Endodermal cell (in vitro differentiated cells): Measurements from ENCODE around the gene OR56B4. TPM values are rescaled to one million over a fixed set of nuclear protein-coding genes. Genes with fewer than 3 reads are reported as not detected.
"Not testable (repeated sequence)": the region's sequence is repeated elsewhere in the genome, so short reads cannot be mapped to it uniquely, and the experiment has no call there.

Source experiments
- DNase-seq: peaks from one replicate; pipeline ENCODE4 v3.0.0-alpha.2; 2017
- H3K27ac ChIP-seq: 2 replicates; pipeline ENCODE4 v1.5.1; 2013; ENCODE audit warnings: mild to moderate bottlenecking, low read depth, low read length, moderate library complexity
- H3K27me3 ChIP-seq: 2 replicates; pipeline ENCODE4 v1.6.1; 2013; ENCODE audit warnings: mild to moderate bottlenecking, low read length, moderate library complexity; ENCODE audit not compliant: insufficient read depth, control insufficient read depth, poor library complexity, severe bottlenecking
- H3K36me3 ChIP-seq: 2 replicates; pipeline ENCODE4 v1.7.0; 2013; ENCODE audit warnings: mild to moderate bottlenecking, low read length, moderate library complexity; ENCODE audit not compliant: control insufficient read depth, insufficient read depth
- H3K4me1 ChIP-seq: one replicate; pipeline ENCODE4 v1.7.0; 2013; ENCODE audit warnings: low read length; ENCODE audit not compliant: control insufficient read depth, insufficient read depth
- H3K4me3 ChIP-seq: 2 replicates; pipeline ENCODE4 v1.5.1; 2013; ENCODE audit warnings: mild to moderate bottlenecking, low read length, moderate library complexity
- H3K9ac ChIP-seq: 2 replicates; pipeline ENCODE4 v1.6.1; 2013; ENCODE audit warnings: mild to moderate bottlenecking, low read length, moderate library complexity; ENCODE audit not compliant: poor library complexity, severe bottlenecking; ENCODE audit errors: extremely low read depth
- H3K9me3 ChIP-seq: 2 replicates; pipeline ENCODE4 v1.6.1; 2013; ENCODE audit warnings: mild to moderate bottlenecking, low read length, moderate library complexity; ENCODE audit not compliant: control insufficient read depth
- H3K27ac Mint-ChIP-seq: 2 replicates; pipeline ENCODE4 v1.8.0; 2020; ENCODE audit warnings: mixed read lengths
- H3K27me3 Mint-ChIP-seq: 2 replicates; pipeline ENCODE4 v1.8.0; 2021; ENCODE audit warnings: mild to moderate bottlenecking, mixed read lengths; ENCODE audit not compliant: insufficient read depth
- H3K36me3 Mint-ChIP-seq: 2 replicates; pipeline ENCODE4 v1.8.0; 2020; ENCODE audit warnings: low read depth, mixed read lengths
- H3K4me1 Mint-ChIP-seq: 2 replicates; pipeline ENCODE4 v1.8.0; 2020; ENCODE audit warnings: mixed read lengths
- H3K4me3 Mint-ChIP-seq: 2 replicates; pipeline ENCODE4 v1.8.0; 2020; ENCODE audit warnings: mild to moderate bottlenecking, moderate library complexity, mixed read lengths
- H3K9me3 Mint-ChIP-seq: 2 replicates; pipeline ENCODE4 v1.8.0; 2020; ENCODE audit warnings: mild to moderate bottlenecking, mixed read lengths
- CTCF ChIP-seq: fragments of 200-600 bp; sonication (generic); conservative IDR thresholded peaks from 2 replicates; pipeline ENCODE4 v1.5.0; 2021; ENCODE audit warnings: antibody characterized with exemption, mild to moderate bottlenecking
- WGBS, 2 experiments: methylation state at CpG; one replicate each; pipeline versions ENCODE4 v1.1.5 to v1.1.7; 2013; ENCODE audit warnings: missing lambda C conversion rate in 2 of 2, mixed read lengths in 1 of 2; ENCODE audit not compliant: insufficient coverage in 1 of 2, insufficient read length in 1 of 2; 5-methylcytosine and 5-hydroxymethylcytosine counted together
- total RNA-seq, 2 donors: library from RNA; stranded (reverse); fragmentation: NEBNext Ultra II Directional in 1 of 2; extraction: Animal tissue kit (Norgen Biotek cat#: 25700) in 1 of 2; gene quantifications; 2 replicates in 1 of 2; 3 replicates in 1 of 2; pipeline ENCODE4 v1.2.1, GENCODE V29; 2021

Gene OR56B4
- total RNA-seq, 2 donors from 2014 or later: not detected

- H3K27ac ChIP-seq: no peak overlapping the region
- DNase-seq: no peak
- H3K27me3 ChIP-seq: no peaks in the 10 kb centered on the region
- no peaks in the 10 kb centered on the region for H3K4me1 ChIP-seq
- Mint-ChIP-seq H3K36me3 (no peaks in the 10 kb centered on the region), H3K4me3 (no peak overlapping the region), H3K4me1 (peaks cover 5% of the 10 kb centered on the region), H3K27ac (no peak overlapping the region), H3K9me3 (no peaks in the 10 kb centered on the region), H3K27me3 (no peaks in the 10 kb centered on the region)
- no peak for TF ChIP-seq CTCF
- no peaks in the 10 kb centered on the region for H3K9me3 ChIP-seq
- no peaks in the 10 kb centered on the region for H3K36me3 ChIP-seq
- H3K4me3 ChIP-seq: no peak overlapping the region
- WGBS, 2 experiments: no CpG with 5 or more reads among the region's 1 CpG
- no peak overlapping the region for H3K9ac ChIP-seq
These were observed 22.2 kb downstream of the OR56B4 start for GRCh38 chr11:6129635-6130034.

GRCh38 chr11:6132431-6132830, 24.9 kb downstream of the OR56B4 start:
- H3K27ac ChIP-seq: no peak overlapping the region
- no peak for TF ChIP-seq CTCF
- no peak overlapping the region for H3K4me3 Mint-ChIP-seq
- 93% methylated on average over 1 of the region's 1 CpG; no CpG with 5 or more reads in 1 of the 2 experiments for WGBS, 2 experiments
- H3K27ac Mint-ChIP-seq: no peak overlapping the region
- no peaks in the 10 kb centered on the region for H3K36me3 ChIP-seq
- H3K9me3 ChIP-seq: no peaks in the 10 kb centered on the region
- DNase-seq: no peak
- no peak overlapping the region for H3K9ac ChIP-seq
- H3K4me1 Mint-ChIP-seq: peaks cover 23% of the 10 kb centered on the region
- H3K36me3 Mint-ChIP-seq: no peaks in the 10 kb centered on the region
- H3K9me3 Mint-ChIP-seq: no peaks in the 10 kb centered on the region
- H3K4me1 ChIP-seq: no peaks in the 10 kb centered on the region
- H3K4me3 ChIP-seq: no peak overlapping the region
- no peaks in the 10 kb centered on the region for H3K27me3 Mint-ChIP-seq
- H3K27me3 ChIP-seq: no peaks in the 10 kb centered on the region

GRCh38 chr11:6135936-6136335, 28.5 kb downstream of the OR56B4 start:
- not testable (repeated sequence) for H3K27ac ChIP-seq, DNase-seq, H3K36me3 ChIP-seq, H3K27me3 Mint-ChIP-seq, H3K27ac Mint-ChIP-seq, H3K4me3 ChIP-seq, H3K27me3 ChIP-seq, H3K9ac ChIP-seq, H3K4me1 ChIP-seq, H3K9me3 Mint-ChIP-seq, H3K36me3 Mint-ChIP-seq, H3K4me3 Mint-ChIP-seq, H3K9me3 ChIP-seq
- 92% methylated on average over 2 of the region's 2 CpGs; no CpG with 5 or more reads in 1 of the 2 experiments for WGBS, 2 experiments
- peaks cover 27% of the 10 kb centered on the region for H3K4me1 Mint-ChIP-seq

- no peaks in the 10 kb centered on the region for H3K27me3 ChIP-seq
- H3K27me3 Mint-ChIP-seq: no peaks in the 10 kb centered on the region
- no peak overlapping the region for H3K27ac Mint-ChIP-seq
- H3K4me3 ChIP-seq: peak overlapping the region; percentile 65
- no peaks in the 10 kb centered on the region for H3K4me1 ChIP-seq
- no peak overlapping the region for H3K27ac ChIP-seq
- no peak overlapping the region for H3K4me3 Mint-ChIP-seq
- no peak for TF ChIP-seq CTCF
- H3K9me3 ChIP-seq: peaks cover 14% of the 10 kb centered on the region
- peaks cover 2% of the 10 kb centered on the region for H3K4me1 Mint-ChIP-seq
- peaks cover 25% of the 10 kb centered on the region for H3K9me3 Mint-ChIP-seq
- no peak overlapping the region for H3K9ac ChIP-seq
- H3K36me3 Mint-ChIP-seq: peaks cover 1% of the 10 kb centered on the region
- no peak for DNase-seq
- no peaks in the 10 kb centered on the region for H3K36me3 ChIP-seq
These were observed 35.5 kb downstream of the OR56B4 start for GRCh38 chr11:6142936-6143335.

- not testable (repeated sequence) for H3K36me3 Mint-ChIP-seq, H3K36me3 ChIP-seq, H3K27ac ChIP-seq, H3K4me1 ChIP-seq, H3K27me3 Mint-ChIP-seq, H3K27me3 ChIP-seq, H3K4me1 Mint-ChIP-seq, H3K9ac ChIP-seq
- peaks cover 14% of the 10 kb centered on the region for H3K9me3 ChIP-seq
- DNase-seq: peak; percentile 63
- H3K4me3 ChIP-seq: peak overlapping the region; percentile 65
- peak overlapping the region; percentile 88 for H3K27ac Mint-ChIP-seq
- peaks cover 31% of the 10 kb centered on the region for H3K9me3 Mint-ChIP-seq
- 73 to 94% methylated on average over 3 to 15 of the region's 21 CpGs for WGBS, 2 experiments
- peak overlapping the region; percentile 54 for H3K4me3 Mint-ChIP-seq
These were observed 36.3 kb downstream of the OR56B4 start for GRCh38 chr11:6143737-6144136.
